HepG2 (cell line): Measurements from ENCODE around the gene GATA1. TPM values are rescaled to one million over a fixed set of nuclear protein-coding genes. Genes with fewer than 3 reads are reported as not detected.

Experiments
- ARID4A ChIP-seq: sonication (generic); formaldehyde crosslinking; IDR thresholded peaks from 2 replicates; pipeline ENCODE4 v1.5.0; 2020; ENCODE audit warnings: mild to moderate bottlenecking, missing genetic modification reagents, borderline replicate concordance
- GABPA ChIP-seq, 2 experiments: IDR thresholded peaks; 2 replicates each; pipeline ENCODE4 v1.6.1; 2011 to 2016; ENCODE audit warnings: low read depth in 2 of 2, low read length in 1 of 2, missing biosample characterization in 1 of 2, missing genetic modification characterization in 1 of 2
- REST ChIP-seq, 2 experiments: IDR thresholded peaks; 2 replicates each; pipeline ENCODE4 v1.6.1; 2011 to 2012; ENCODE audit warnings: low read length in 2 of 2, borderline replicate concordance in 1 of 2, low read depth in 1 of 2, mild to moderate bottlenecking in 1 of 2, moderate library complexity in 1 of 2
- ZFYVE20 ChIP-seq: sonication (generic); formaldehyde crosslinking; IDR thresholded peaks from 2 replicates; pipeline ENCODE4 v1.8.0; 2023; ENCODE audit warnings: low read depth, mild to moderate bottlenecking, moderate library complexity, missing genetic modification reagents, borderline replicate concordance
- ZNF446 ChIP-seq: sonication (generic); formaldehyde crosslinking; IDR thresholded peaks from 2 replicates; pipeline ENCODE4 v1.5.0; 2020; ENCODE audit warnings: mild to moderate bottlenecking, missing genetic modification reagents
- polyA plus RNA-seq, 8 experiments: library from polyadenylated mRNA; depleted of rRNA in 3 of 8; stranded (reverse) in 7 of 8; unstranded in 1 of 8; fragments of >200 nt; fragmentation: Illumina TruSeq in 4 of 8; extraction: Trizol in 4 of 8; gene quantifications; 2 replicates each; pipeline versions ENCODE4 v1.2.1 to v1.2.3, GENCODE V29; 2011 to 2016; ENCODE audit warnings: low read depth in 4 of 8, missing spikeins in 1 of 8, mixed read lengths in 1 of 8; ENCODE audit not compliant: insufficient read depth in 1 of 8
- total RNA-seq, 5 experiments: library from RNA; depleted of rRNA; stranded (reverse); fragments of >200 nt; fragmentation: Illumina TruSeq; extraction: Trizol; gene quantifications; 2 replicates each; pipeline ENCODE4 v1.2.3, GENCODE V29; 2016; ENCODE audit warnings: low read depth in 1 of 5

Gene GATA1
- total and polyA plus RNA-seq, 2 of the 13 experiments (the other 11 are each of a cell fraction or from before 2014, with no cell fraction given), result 0.13 TPM; not detected in 1

GRCh38 chrX:48754238-48754637 lies 32.2 kb upstream of the GATA1 start (continued):
- TF ChIP-seq REST (IDR thresholded peaks at IDR 0.05; ENCODE audit: borderline replicate concordance in 1 of 2, low read depth in 1 of 2, low read length in 2 of 2), result no peak
- TF ChIP-seq ZNF446 (CRISPR knock-in tag), result no peak
- no peak for TF ChIP-seq ARID4A (CRISPR knock-in tag)
- TF ChIP-seq ZFYVE20, result no peak
- no peak for TF ChIP-seq GABPA (IDR thresholded peaks at IDR 0.05; ENCODE audit: low read depth, low read length)
- TF ChIP-seq GABPA (CRISPR knock-in tag; IDR thresholded peaks at IDR 0.05; ENCODE audit: low read depth), result no peak
